OCI-LY7 (cell line): ENCODE measurements around the gene TARDBP. TPM values are rescaled to one million over a fixed set of nuclear protein-coding genes. Genes with fewer than 3 reads are reported as not detected.

ENCODE experiments used
- BruUV-seq: library from RNA; stranded (reverse); fragments of 400-500 nt; replicated peaks from 2 replicates; lab custom pipeline; 2021; lab: Mats Ljungman, UMichigan
- CTCF ChIA-PET: fragments of 300-600 bp; sonication (Branson Sonifier 250); formaldehyde crosslinking; loops from one replicate; lab custom pipeline; 2022; ENCODE audit warnings: antibody characterized with exemption; ENCODE audit not compliant: unreplicated experiment; lab: Charles Lee
- POLR2A ChIA-PET: fragments of 300-600 bp; sonication (Branson Sonifier 250); formaldehyde crosslinking; loops from one replicate; lab custom pipeline; 2022; ENCODE audit warnings: antibody characterized with exemption; lab: Charles Lee
- DNase-seq: peaks from one replicate; pipeline ENCODE4 v3.0.0-alpha.2; 2015; ENCODE audit warnings: low spot score
- H2AFZ ChIP-seq: fragments of 200-600 bp; sonication (generic), shearing (Covaris generic); 2 replicates; pipeline ENCODE4 v1.6.1; 2014; ENCODE audit warnings: mild to moderate bottlenecking, antibody characterized with exemption, low read length, moderate library complexity
- H3K27ac ChIP-seq: fragments of 200-600 bp; sonication (generic); 2 replicates; pipeline ENCODE4 v1.5.1; 2014; ENCODE audit warnings: mixed run types, low read depth, mild to moderate bottlenecking, moderate library complexity, low read length, inconsistent platforms; ENCODE audit not compliant: poor library complexity, severe bottlenecking
- H3K36me3 ChIP-seq: fragments of 200-600 bp; sonication (generic); 2 replicates; pipeline ENCODE4 v1.6.1; 2014; ENCODE audit warnings: mild to moderate bottlenecking, antibody characterized with exemption, low read length, moderate library complexity, mixed read lengths; ENCODE audit not compliant: insufficient read depth
- H3K4me1 ChIP-seq: fragments of 200-600 bp; sonication (generic); 2 replicates; pipeline ENCODE4 v1.5.1; 2014; ENCODE audit warnings: mild to moderate bottlenecking, low read length; ENCODE audit not compliant: insufficient read depth, poor library complexity, severe bottlenecking
- H3K4me2 ChIP-seq: fragments of 200-600 bp; sonication (generic); 2 replicates; pipeline ENCODE4 v1.6.1; 2014; ENCODE audit warnings: mild to moderate bottlenecking, low read length
- H3K4me3 ChIP-seq: fragments of 200-600 bp; sonication (generic); 2 replicates; pipeline ENCODE4 v1.5.1; 2014; ENCODE audit warnings: mild to moderate bottlenecking, low read depth, low read length; ENCODE audit not compliant: poor library complexity, severe bottlenecking
- H3K79me2 ChIP-seq: fragments of 200-600 bp; sonication (generic); 2 replicates; pipeline ENCODE4 v1.6.1; 2016; ENCODE audit warnings: low read depth, mild to moderate bottlenecking, low read length, moderate library complexity, mixed read lengths; ENCODE audit not compliant: insufficient read depth
- H3K9me2 ChIP-seq: fragments of 200-600 bp; sonication (generic); 2 replicates; pipeline ENCODE4 v1.6.1; 2016; ENCODE audit warnings: mild to moderate bottlenecking, low read length, mixed read lengths; ENCODE audit not compliant: insufficient read depth
- H3K9me3 ChIP-seq: fragments of 200-600 bp; sonication (generic); 2 replicates; pipeline ENCODE4 v1.6.1; 2014; ENCODE audit warnings: mild to moderate bottlenecking, mixed run types, low read length, mixed read lengths
- H4K20me1 ChIP-seq: fragments of 200-600 bp; sonication (generic); 2 replicates; pipeline ENCODE4 v1.6.1; 2014; ENCODE audit warnings: mild to moderate bottlenecking, antibody characterized with exemption, low read length, moderate library complexity, mixed read lengths; ENCODE audit not compliant: insufficient read depth
- EZH2phosphoT487 ChIP-seq: fragments of 200-600 bp; sonication (generic); IDR thresholded peaks from 2 replicates; pipeline ENCODE4 v1.6.1; 2018; ENCODE audit warnings: low read depth, borderline replicate concordance, mild to moderate bottlenecking, mixed run types, antibody characterized with exemption, low read length, moderate library complexity, mixed read lengths
- intact Hi-C: fragments of 100-400 bp; cut with micrococcal nuclease; formaldehyde crosslinking; loops from one replicate; pipeline ENCODE4 v1.10.0; 2022; ENCODE audit not compliant: unreplicated experiment
- total RNA-seq, 2 experiments: library from RNA; depleted of rRNA in 1 of 2; stranded (reverse); fragments of >200 nt in 1 of 2; shearing (Covaris generic) in 1 of 2; gene quantifications; 2 replicates each; pipeline ENCODE4 v1.2.3, GENCODE V29; 2014 to 2022
- TF ChIP-seq, protein P1 (sequence below): fragments of 200-600 bp; sonication (generic); conservative IDR thresholded peaks from 2 replicates; pipeline ENCODE4 v1.5.1; 2014; ENCODE audit warnings: mild to moderate bottlenecking, antibody characterized with exemption, low read length, moderate library complexity, mixed read lengths

Gene TARDBP
- total RNA-seq, 2 experiments from 2014 or later: 145 to 277 TPM

DNA sequence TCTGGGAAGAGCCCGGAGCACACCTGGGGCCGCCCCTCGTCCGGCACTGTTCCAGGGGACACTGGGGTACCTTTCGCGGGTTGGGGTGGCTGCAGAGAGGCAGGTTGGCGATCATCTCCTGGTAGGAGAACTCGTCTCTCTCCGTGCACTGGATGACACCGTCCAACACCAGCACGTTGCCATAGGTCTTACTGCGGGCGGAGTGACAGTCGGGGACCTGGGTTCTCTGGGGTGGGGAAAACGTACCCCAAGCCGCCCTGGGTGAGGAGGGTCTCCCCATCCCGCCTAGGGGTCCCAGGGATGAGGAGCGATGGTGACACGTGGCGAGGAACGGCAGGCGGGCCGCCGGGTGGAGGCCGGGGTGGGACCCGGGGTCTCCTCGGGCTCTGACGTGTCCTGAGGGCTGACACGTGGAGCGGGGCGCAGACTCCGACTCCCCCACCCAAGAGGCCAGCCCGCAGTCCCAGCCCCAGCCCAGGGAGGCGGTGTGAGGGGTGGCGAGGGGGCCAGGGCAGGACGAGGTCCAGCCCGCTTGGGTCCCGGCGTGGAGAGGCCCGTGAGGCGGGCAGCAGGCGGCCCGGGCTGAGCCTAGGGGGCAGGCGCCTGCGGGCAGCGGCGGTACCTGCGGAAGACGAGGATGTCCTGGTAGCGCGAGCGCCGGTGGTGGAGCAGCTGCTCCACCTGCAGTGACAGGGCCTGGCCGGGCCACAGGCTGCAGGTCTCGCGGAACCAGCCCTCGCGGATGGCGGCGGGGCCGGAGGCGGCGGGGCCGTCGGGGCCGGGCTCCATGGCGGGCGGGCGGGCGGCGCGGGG is 46.9 kb downstream of the TARDBP start:
- ChIA-PET POLR2A (no interaction called here), CTCF (no interaction called here)
- 0 out of 2 replicates have a peak, but pooled peaks cover 2% of the 10 kb centered on the region for H4K20me1 ChIP-seq
- H3K79me2 ChIP-seq: peaks cover 53% of the 10 kb centered on the region
- peak overlapping the region; percentile 93 for H3K4me2 ChIP-seq
- peak overlapping the region; percentile 50 for H3K27ac ChIP-seq
- TF ChIP-seq EZH2phosphoT487: no peak
- TF ChIP-seq, protein P1, sequence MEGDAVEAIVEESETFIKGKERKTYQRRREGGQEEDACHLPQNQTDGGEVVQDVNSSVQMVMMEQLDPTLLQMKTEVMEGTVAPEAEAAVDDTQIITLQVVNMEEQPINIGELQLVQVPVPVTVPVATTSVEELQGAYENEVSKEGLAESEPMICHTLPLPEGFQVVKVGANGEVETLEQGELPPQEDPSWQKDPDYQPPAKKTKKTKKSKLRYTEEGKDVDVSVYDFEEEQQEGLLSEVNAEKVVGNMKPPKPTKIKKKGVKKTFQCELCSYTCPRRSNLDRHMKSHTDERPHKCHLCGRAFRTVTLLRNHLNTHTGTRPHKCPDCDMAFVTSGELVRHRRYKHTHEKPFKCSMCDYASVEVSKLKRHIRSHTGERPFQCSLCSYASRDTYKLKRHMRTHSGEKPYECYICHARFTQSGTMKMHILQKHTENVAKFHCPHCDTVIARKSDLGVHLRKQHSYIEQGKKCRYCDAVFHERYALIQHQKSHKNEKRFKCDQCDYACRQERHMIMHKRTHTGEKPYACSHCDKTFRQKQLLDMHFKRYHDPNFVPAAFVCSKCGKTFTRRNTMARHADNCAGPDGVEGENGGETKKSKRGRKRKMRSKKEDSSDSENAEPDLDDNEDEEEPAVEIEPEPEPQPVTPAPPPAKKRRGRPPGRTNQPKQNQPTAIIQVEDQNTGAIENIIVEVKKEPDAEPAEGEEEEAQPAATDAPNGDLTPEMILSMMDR: no peak
- H3K9me3 ChIP-seq: no peaks in the 10 kb centered on the region
- no peak overlapping the region; the same call in 1 of the 2 replicates for H2AFZ ChIP-seq
- H3K4me3 ChIP-seq: peak overlapping the region; percentile 90
- BruUV-seq: TSS peak; percentile 36
- intact Hi-C loops: no loop called here
- H3K9me2 ChIP-seq: no peaks in the 10 kb centered on the region
- peak; percentile 21 for DNase-seq
- peaks cover 64% of the 10 kb centered on the region for H3K36me3 ChIP-seq
- H3K4me1 ChIP-seq: peaks cover 32% of the 10 kb centered on the region

DNA sequence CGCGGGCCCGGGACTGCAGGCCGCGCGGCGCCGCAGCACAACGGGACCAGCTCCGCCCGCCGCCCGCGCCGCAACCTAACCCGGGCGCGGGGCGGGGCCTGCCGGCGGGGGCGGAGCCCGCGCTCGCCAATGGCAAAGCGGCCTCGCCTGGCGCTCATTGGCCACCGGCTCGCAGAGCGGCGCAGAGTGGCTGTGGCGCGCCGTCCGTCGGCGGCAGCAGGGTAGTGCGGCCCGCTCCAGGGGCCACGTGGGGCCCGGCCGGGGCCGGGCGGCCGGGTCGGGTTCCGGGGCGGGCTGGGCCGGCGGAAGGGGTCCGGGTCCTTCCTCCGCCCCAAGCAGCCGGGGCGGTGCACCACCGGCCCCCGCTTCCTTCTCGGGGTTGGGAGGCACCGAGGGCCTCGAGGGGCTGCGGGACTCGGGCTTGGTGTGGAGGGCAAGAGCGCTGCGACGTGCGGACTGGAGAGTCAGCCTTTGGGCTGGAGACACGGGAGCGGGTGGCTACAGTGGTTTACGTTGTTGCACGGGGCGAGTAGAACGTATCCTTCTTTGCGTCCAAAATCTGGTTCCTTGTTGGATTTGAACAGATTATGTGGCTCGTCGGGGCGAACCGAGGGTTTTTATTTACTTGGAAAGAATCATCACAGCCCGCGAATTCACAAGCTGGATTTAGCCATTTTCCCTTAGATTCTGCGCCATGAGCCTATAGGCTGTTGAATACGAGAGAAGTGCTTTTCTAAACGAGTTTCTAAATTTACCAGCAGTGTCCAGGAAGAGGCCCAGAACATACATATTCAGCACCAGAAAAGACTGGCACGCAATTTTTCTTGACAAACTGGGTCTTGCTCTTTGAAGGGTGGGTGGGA is 47.7 kb downstream of the TARDBP start, which contains the start of gene SRM:
SRM (minus strand) TSS at position 51 of the 863 bp plus-strand sequence. CDS start 75 bp downstream, outside the sequence.
- Histone ChIP-seq H3K9me2 (no peaks in the 10 kb centered on the region), H3K36me3 (peaks cover 63% of the 10 kb centered on the region), H3K4me3 (peak within 1 kb of the TSS; percentile 90), H2AFZ (peak within 1 kb of the TSS; percentile 75), H3K9me3 (no peaks in the 10 kb centered on the region), H3K79me2 (peaks cover 53% of the 10 kb centered on the region), H3K4me2 (peak within 1 kb of the TSS; percentile 93), H4K20me1 (no peaks in the 10 kb centered on the region), H3K4me1 (peaks cover 28% of the 10 kb centered on the region), H3K27ac (peak within 1 kb of the TSS; percentile 58)
- DNase-seq: peak; percentile 95
- intact Hi-C loops: loop anchor here (1.0 kb wide), 1 partner anchor 48 kb away; the partner anchor contains the start of gene TARDBP
- POLR2A ChIA-PET: interaction anchor here (1.8 kb wide), 1 partner anchor 10 kb away, joined by 11 read pairs; no protein-coding TSS in a partner anchor
- CTCF ChIA-PET: interaction anchor here (2.1 kb wide), 1 partner anchor 22 kb away, joined by 12 read pairs; no protein-coding TSS in a partner anchor
- TF ChIP-seq, protein P1: no peak
- no peak for TF ChIP-seq EZH2phosphoT487
- TSS peak; percentile 90 for BruUV-seq
